GM12878 (cell line): Measurements from ENCODE around the gene NME7. TPM values are rescaled to one million over a fixed set of nuclear protein-coding genes. Genes with fewer than 3 reads are reported as not detected.

Source experiments
- ATAC-seq: fragments of 200-7000 bp; cut with Tn5 transposase; 3 replicates; pipeline ENCODE4 v1.9.1; 2020; ENCODE audit warnings: mild to moderate bottlenecking, moderate library complexity
- BruUV-seq: library from RNA; stranded (reverse); fragments of 400-500 nt; replicated peaks from 2 replicates; lab custom pipeline; 2021; lab: Mats Ljungman, UMichigan
- CTCF ChIA-PET: fragments of 300-600 bp; sonication (Branson Sonifier 250); formaldehyde crosslinking; extraction: SDS; loops from one replicate; lab custom pipeline; 2021; ENCODE audit warnings: inconsistent platforms; lab: Yijun Ruan, JAX
- POLR2A ChIA-PET: fragments of 350-600 bp; formaldehyde crosslinking; extraction: SDS; loops from one replicate; lab custom pipeline; 2021; ENCODE audit warnings: inconsistent platforms; lab: Charles Lee
- RAD21 ChIA-PET: fragments of 300-600 bp; sonication (Branson Sonifier 250); formaldehyde crosslinking; loops from one replicate; lab custom pipeline; 2023; ENCODE audit warnings: antibody characterized with exemption; ENCODE audit not compliant: unreplicated experiment; lab: Charles Lee
- SMC1A ChIA-PET: fragments of 300-600 bp; sonication (Branson Sonifier 250); formaldehyde crosslinking; loops from one replicate; lab custom pipeline; 2023; ENCODE audit not compliant: unreplicated experiment, uncharacterized antibody; lab: Charles Lee
- DNase-seq: peaks from one replicate; pipeline ENCODE4 v3.0.0-alpha.2; 2011; ENCODE audit warnings: low read depth, low spot score
- FAIRE-seq: peaks from 3 replicates; lab custom pipeline; 2011; peaks lifted over from hg19 to GRCh38; lab: Jason Lieb, UNC
- H2AFZ ChIP-seq: 2 replicates; pipeline ENCODE4 v1.6.0; 2011; ENCODE audit warnings: low read depth, low read length, control low read depth; ENCODE audit not compliant: control insufficient read depth
- H3K27ac ChIP-seq: 2 replicates; pipeline ENCODE4 v1.5.1; 2011; ENCODE audit warnings: control low read depth; ENCODE audit not compliant: control insufficient read depth, insufficient read depth
- H3K27me3 ChIP-seq, 2 experiments: replicated peaks in 1 of 2; 2 replicates each; pipeline versions ENCODE4 v1.6.0 to v1.6.1; 2011; ENCODE audit warnings: low read length in 1 of 2; ENCODE audit not compliant: control insufficient read depth in 2 of 2, insufficient read depth in 2 of 2
- H3K36me3 ChIP-seq, 2 experiments: 2 replicates each; pipeline ENCODE4 v1.5.1; 2011; ENCODE audit warnings: low read length in 1 of 2; ENCODE audit not compliant: control insufficient read depth in 2 of 2, insufficient read depth in 2 of 2
- H3K4me1 ChIP-seq: 2 replicates; pipeline ENCODE4 v1.6.1; 2011; ENCODE audit warnings: mild to moderate bottlenecking, low read length, moderate library complexity, mixed read lengths; ENCODE audit not compliant: control insufficient read depth, insufficient read depth
- H3K4me2 ChIP-seq: 2 replicates; pipeline ENCODE4 v1.6.0; 2011; ENCODE audit warnings: control low read depth; ENCODE audit not compliant: control insufficient read depth, insufficient read depth
- H3K4me3 ChIP-seq: fragments of 200-600 bp; sonication (generic); 2 replicates; pipeline ENCODE4 v1.5.1; 2016
- H3K79me2 ChIP-seq: 2 replicates; pipeline ENCODE4 v1.6.0; 2011; ENCODE audit warnings: low read length; ENCODE audit not compliant: control insufficient read depth, insufficient read depth
- H3K9ac ChIP-seq: 2 replicates; pipeline ENCODE4 v1.8.0; 2011; ENCODE audit warnings: low read length, control low read depth, mixed read lengths; ENCODE audit not compliant: control insufficient read depth, insufficient read depth
- H3K9me3 ChIP-seq: replicated peaks from 3 replicates; pipeline ENCODE4 v1.5.1; 2011; ENCODE audit warnings: mild to moderate bottlenecking, low read length; ENCODE audit not compliant: control insufficient read depth, insufficient read depth
- H4K20me1 ChIP-seq: 2 replicates; pipeline ENCODE4 v1.6.0; 2011; ENCODE audit not compliant: control insufficient read depth, insufficient read depth
- BCL3 ChIP-seq: IDR thresholded peaks from 2 replicates; pipeline ENCODE4 v1.6.1; 2011; ENCODE audit warnings: borderline replicate concordance, low read depth, mild to moderate bottlenecking, moderate library complexity, low read length; ENCODE audit not compliant: insufficient read depth, poor library complexity, severe bottlenecking
- CHD1 ChIP-seq: IDR thresholded peaks from 2 replicates; pipeline ENCODE4 v1.6.1; 2012; ENCODE audit warnings: low read depth, low read length, improper control_type of control experiment
- FOXK2 ChIP-seq: fragments of 450-650 bp; IDR thresholded peaks from 2 replicates; pipeline ENCODE4 v1.6.1; 2017; ENCODE audit warnings: mild to moderate bottlenecking, moderate library complexity
- IRF5 ChIP-seq: fragments of 450-650 bp; IDR thresholded peaks from 2 replicates; pipeline ENCODE4 v1.6.1; 2017; ENCODE audit warnings: borderline replicate concordance
- KAT2A ChIP-seq: conservative IDR thresholded peaks from 2 replicates; pipeline ENCODE4 v1.6.1; 2011; ENCODE audit warnings: low read depth, low read length; ENCODE audit not compliant: control insufficient read depth
- KDM1A ChIP-seq: fragments of 200-600 bp; sonication (generic); IDR thresholded peaks from 2 replicates; pipeline ENCODE4 v1.6.1; 2016; ENCODE audit warnings: borderline replicate concordance
- RELB ChIP-seq: fragments of 450-650 bp; IDR thresholded peaks from 2 replicates; pipeline ENCODE4 v1.6.1; 2017; ENCODE audit warnings: low read depth, mild to moderate bottlenecking, moderate library complexity
- RUNX3 ChIP-seq: IDR thresholded peaks from 2 replicates; pipeline ENCODE4 v1.6.1; 2012; ENCODE audit warnings: low read length, inconsistent platforms
- SMAD5 ChIP-seq: IDR thresholded peaks from 2 replicates; pipeline ENCODE4 v1.6.1; 2016; ENCODE audit warnings: antibody characterized with exemption, low read depth
- WRNIP1 ChIP-seq: IDR thresholded peaks from 2 replicates; pipeline ENCODE4 v1.6.1; 2011; ENCODE audit warnings: low read depth, low read length, improper control_type of control experiment, borderline replicate concordance
- ZBED1 ChIP-seq: IDR thresholded peaks from 2 replicates; pipeline ENCODE4 v1.6.1; 2016; ENCODE audit warnings: borderline replicate concordance
- ZNF274 ChIP-seq: IDR thresholded peaks from one replicate; pipeline ENCODE4 v1.8.0; 2011; ENCODE audit not compliant: insufficient read length, insufficient read depth
- WGBS: methylation state at CpG from one replicate; pipeline ENCODE4 v1.1.6; 2016; ENCODE audit warnings: low lambda C conversion rate; ENCODE audit not compliant: insufficient replicate concordance, insufficient coverage; ENCODE audit errors: missing lambda C conversion rate; 5-methylcytosine and 5-hydroxymethylcytosine counted together
- in situ Hi-C: fragments of 300-500 bp; cut with MboI; formaldehyde crosslinking; loops from 9 replicates; pipeline ENCODE4 v1.14.3; 2018; ENCODE audit warnings: mixed read lengths
- intact Hi-C: fragments of 100-400 bp; cut with micrococcal nuclease; formaldehyde crosslinking; loops from one replicate; pipeline ENCODE4 v1.14.2; 2022; ENCODE audit not compliant: unreplicated experiment
- polyA plus RNA-seq, 11 experiments: library from polyadenylated mRNA; depleted of rRNA in 4 of 11; unstranded in 6 of 11; stranded (reverse) in 5 of 11; fragments of >200 nt; fragmentation: Nextera tagmentation in 4 of 11; fragmentation: Illumina TruSeq in 1 of 11; extraction: Ambion mirVana in 4 of 11; extraction: Trizol in 1 of 11; gene quantifications; 1 replicate in 1 of 11; 2 replicates in 10 of 11; pipeline versions ENCODE4 v1.2.1 to v1.2.3, GENCODE V29; 2011 to 2016; ENCODE audit warnings: inconsistent platforms in 2 of 11, missing spikeins in 2 of 11, low read depth in 1 of 11
- total RNA-seq, 4 experiments: library from RNA; depleted of rRNA in 3 of 4; stranded (reverse); fragments of >200 nt in 3 of 4; fragmentation: Illumina TruSeq in 1 of 4; extraction: Trizol in 1 of 4; gene quantifications; 2 replicates each; pipeline versions ENCODE4 v1.2.1 to v1.2.3, GENCODE V29; 2013 to 2021
- TF ChIP-seq, protein P1 (sequence below): fragments of 450-650 bp; IDR thresholded peaks from 2 replicates; pipeline ENCODE4 v1.6.1; 2017; ENCODE audit warnings: mild to moderate bottlenecking, low read depth, inconsistent platforms; ENCODE audit not compliant: poor library complexity, severe bottlenecking
- TF ChIP-seq, protein P2 (sequence below): fragments of 450-650 bp; formaldehyde crosslinking; IDR thresholded peaks from 2 replicates; pipeline ENCODE4 v1.4.0; 2022; ENCODE audit warnings: mild to moderate bottlenecking, moderate library complexity

NME7 gene
- total and polyA plus RNA-seq, 10 of the 15 experiments (the other 5 are each of a cell fraction or from before 2014, with no cell fraction given) = 1.5 to 15.6 (median 7.2) TPM

- Histone ChIP-seq H4K20me1 (no peaks in the 10 kb centered on the region), H3K9me3 (no peaks in the 10 kb centered on the region), H3K27me3 (no peaks in the 10 kb centered on the region), H3K36me3 (no peaks in the 10 kb centered on the region), H3K79me2 (no peaks in the 10 kb centered on the region), H3K4me1 (peaks cover 3% of the 10 kb centered on the region; the same call in 1 of the 2 replicates), H2AFZ (no peak overlapping the region), H3K4me2 (no peak overlapping the region), H3K4me3 (no peak overlapping the region), H3K27ac (no peak overlapping the region), H3K9ac (no peak overlapping the region)
- no peak for DNase-seq
- ChIA-PET RAD21 (interaction anchor here (0.6 kb wide), 1 partner anchor 361 kb away, joined by 6 read pairs; no protein-coding TSS in a partner anchor), POLR2A (no interaction called here), CTCF (interaction anchor here (0.8 to 1.6 kb wide), 4 partner anchors 17 to 205 kb away, joined by 3 to 5 read pairs (median 4); no protein-coding TSS in a partner anchor), SMC1A (interaction anchor here (0.8 to 1.4 kb wide), 6 partner anchors 11 to 205 kb away, joined by 3 to 5 read pairs (median 4); no protein-coding TSS in a partner anchor)
- no peak for ATAC-seq
- no peak for FAIRE-seq
- intact Hi-C loops (no loop called here), in situ Hi-C loops (no loop called here)
- 78% methylated on average over 3 of the region's 3 CpGs for WGBS
- no TSS peak for BruUV-seq
- TF ChIP-seq CHD1 = no peak
- TF ChIP-seq ZBED1 = no peak
- no peak for TF ChIP-seq KAT2A
- TF ChIP-seq RUNX3 = no peak
- TF ChIP-seq IRF5 = no peak
- no peak for TF ChIP-seq SMAD5
- TF ChIP-seq FOXK2 = no peak
- TF ChIP-seq BCL3 = no peak
- TF ChIP-seq, protein P1, sequence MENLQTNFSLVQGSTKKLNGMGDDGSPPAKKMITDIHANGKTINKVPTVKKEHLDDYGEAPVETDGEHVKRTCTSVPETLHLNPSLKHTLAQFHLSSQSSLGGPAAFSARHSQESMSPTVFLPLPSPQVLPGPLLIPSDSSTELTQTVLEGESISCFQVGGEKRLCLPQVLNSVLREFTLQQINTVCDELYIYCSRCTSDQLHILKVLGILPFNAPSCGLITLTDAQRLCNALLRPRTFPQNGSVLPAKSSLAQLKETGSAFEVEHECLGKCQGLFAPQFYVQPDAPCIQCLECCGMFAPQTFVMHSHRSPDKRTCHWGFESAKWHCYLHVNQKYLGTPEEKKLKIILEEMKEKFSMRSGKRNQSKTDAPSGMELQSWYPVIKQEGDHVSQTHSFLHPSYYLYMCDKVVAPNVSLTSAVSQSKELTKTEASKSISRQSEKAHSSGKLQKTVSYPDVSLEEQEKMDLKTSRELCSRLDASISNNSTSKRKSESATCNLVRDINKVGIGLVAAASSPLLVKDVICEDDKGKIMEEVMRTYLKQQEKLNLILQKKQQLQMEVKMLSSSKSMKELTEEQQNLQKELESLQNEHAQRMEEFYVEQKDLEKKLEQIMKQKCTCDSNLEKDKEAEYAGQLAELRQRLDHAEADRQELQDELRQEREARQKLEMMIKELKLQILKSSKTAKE = no peak
- no peak for TF ChIP-seq ZNF274
- TF ChIP-seq, protein P2, sequence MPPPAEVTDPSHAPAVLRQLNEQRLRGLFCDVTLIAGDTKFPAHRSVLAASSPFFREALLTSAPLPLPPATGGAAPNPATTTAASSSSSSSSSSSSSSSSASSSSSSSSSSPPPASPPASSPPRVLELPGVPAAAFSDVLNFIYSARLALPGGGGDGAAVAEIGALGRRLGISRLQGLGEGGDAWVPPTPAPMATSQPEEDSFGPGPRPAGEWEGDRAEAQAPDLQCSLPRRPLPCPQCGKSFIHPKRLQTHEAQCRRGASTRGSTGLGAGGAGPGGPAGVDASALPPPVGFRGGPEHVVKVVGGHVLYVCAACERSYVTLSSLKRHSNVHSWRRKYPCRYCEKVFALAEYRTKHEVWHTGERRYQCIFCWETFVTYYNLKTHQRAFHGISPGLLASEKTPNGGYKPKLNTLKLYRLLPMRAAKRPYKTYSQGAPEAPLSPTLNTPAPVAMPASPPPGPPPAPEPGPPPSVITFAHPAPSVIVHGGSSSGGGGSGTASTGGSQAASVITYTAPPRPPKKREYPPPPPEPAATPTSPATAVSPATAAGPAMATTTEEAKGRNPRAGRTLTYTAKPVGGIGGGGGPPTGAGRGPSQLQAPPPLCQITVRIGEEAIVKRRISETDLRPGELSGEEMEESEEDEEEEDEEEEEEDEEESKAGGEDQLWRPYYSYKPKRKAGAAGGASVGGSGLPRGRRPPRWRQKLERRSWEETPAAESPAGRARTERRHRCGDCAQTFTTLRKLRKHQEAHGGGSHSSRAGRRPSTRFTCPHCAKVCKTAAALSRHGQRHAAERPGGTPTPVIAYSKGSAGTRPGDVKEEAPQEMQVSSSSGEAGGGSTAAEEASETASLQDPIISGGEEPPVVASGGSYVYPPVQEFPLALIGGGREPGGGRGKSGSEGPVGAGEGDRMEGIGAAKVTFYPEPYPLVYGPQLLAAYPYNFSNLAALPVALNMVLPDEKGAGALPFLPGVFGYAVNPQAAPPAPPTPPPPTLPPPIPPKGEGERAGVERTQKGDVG (CRISPR knock-in tag) = no peak
- no peak for TF ChIP-seq WRNIP1
- no peak for TF ChIP-seq RELB
- TF ChIP-seq KDM1A = no peak
Observed at GRCh38 chr1:169143346-169143745, 224.3 kb downstream of the NME7 start.
